SK-N-SH (cell line): ENCODE measurements around the gene ABCC10. TPM values are rescaled to one million over a fixed set of nuclear protein-coding genes. Genes with fewer than 3 reads are reported as not detected.
A peak's percentile ranks its signal among the peaks of the same experiment; 100 is the strongest.

ENCODE experiments used
- CTCF ChIA-PET: fragments of 300-600, 350-600 bp; formaldehyde crosslinking; extraction: SDS; loops from one replicate; lab custom pipeline; 2021; lab: Yijun Ruan, JAX
- POLR2A ChIA-PET: fragments of 350-600 bp; sonication (Branson Sonifier 250); formaldehyde crosslinking; extraction: SDS; loops from one replicate; lab custom pipeline; 2020; ENCODE audit warnings: antibody characterized with exemption, inconsistent platforms; lab: Yijun Ruan, JAX
- DNase-seq: peaks from one replicate; pipeline ENCODE4 v3.0.0; 2012
- H2AFZ ChIP-seq: fragments of 200-600 bp; sonication (generic); 2 replicates; pipeline ENCODE4 v1.8.1; 2016; ENCODE audit warnings: antibody characterized with exemption, mild to moderate bottlenecking, low read depth
- H3F3A ChIP-seq: fragments of 200-600 bp; sonication (generic); replicated peaks from 2 replicates; pipeline ENCODE3; 2016; ENCODE audit warnings: antibody characterized with exemption, mild to moderate bottlenecking; ENCODE audit not compliant: insufficient read depth
- H3K27ac ChIP-seq, 2 experiments: fragments of 200-500 bp in 1 of 2; fragments of 200-600 bp in 1 of 2; sonication (Bioruptor generic) in 1 of 2; sonication (generic), shearing (Covaris generic) in 1 of 2; 2 replicates each; pipeline versions ENCODE4 v1.5.1 to v1.6.1; 2014 to 2016; ENCODE audit warnings: low read depth in 2 of 2, inconsistent platforms in 1 of 2, low read length in 1 of 2, mild to moderate bottlenecking in 1 of 2, mixed read lengths in 1 of 2
- H3K27me3 ChIP-seq: fragments of 200-600 bp; sonication (generic), shearing (Covaris generic); 2 replicates; pipeline ENCODE4 v1.6.1; 2016; ENCODE audit warnings: mixed run types; ENCODE audit not compliant: insufficient read depth
- H3K36me3 ChIP-seq, 2 experiments: fragments of 200-500 bp in 1 of 2; fragments of 200-600 bp in 1 of 2; sonication (Bioruptor generic) in 1 of 2; sonication (generic) in 1 of 2; replicated peaks in 1 of 2; 2 replicates each; pipeline versions ENCODE3 to v1.5.1; 2014 to 2016; ENCODE audit warnings: low read length in 1 of 2, mild to moderate bottlenecking in 1 of 2; ENCODE audit not compliant: insufficient read depth in 2 of 2, control insufficient read depth in 1 of 2
- H3K4me1 ChIP-seq, 2 experiments: fragments of 200-500 bp in 1 of 2; fragments of 200-600 bp in 1 of 2; sonication (Bioruptor generic) in 1 of 2; sonication (generic), shearing (Covaris generic) in 1 of 2; 2 replicates each; pipeline versions ENCODE4 v1.5.1 to v1.6.1; 2014 to 2016; ENCODE audit warnings: low read depth in 1 of 2, low read length in 1 of 2, mixed run types in 1 of 2; ENCODE audit not compliant: insufficient read depth in 2 of 2, control insufficient read depth in 1 of 2
- H3K4me2 ChIP-seq: fragments of 200-600 bp; sonication (generic), shearing (Covaris generic); 2 replicates; pipeline ENCODE4 v1.6.1; 2017; ENCODE audit warnings: mixed run types
- H3K4me3 ChIP-seq, 2 experiments: fragments of 200-500 bp in 1 of 2; fragments of 200-600 bp in 1 of 2; sonication (Bioruptor generic) in 1 of 2; sonication (generic), shearing (Covaris generic) in 1 of 2; 2 replicates each; pipeline versions ENCODE4 v1.5.1 to v1.8.1; 2014 to 2016; ENCODE audit warnings: low read depth in 2 of 2, inconsistent platforms in 1 of 2, low read length in 1 of 2, mild to moderate bottlenecking in 1 of 2, mixed read lengths in 1 of 2, moderate library complexity in 1 of 2
- H3K79me2 ChIP-seq: fragments of 200-600 bp; sonication (generic); 2 replicates; pipeline ENCODE4 v1.8.1; 2017; ENCODE audit warnings: mild to moderate bottlenecking; ENCODE audit not compliant: insufficient read depth
- H3K9ac ChIP-seq: fragments of 200-600 bp; sonication (generic); 2 replicates; pipeline ENCODE4 v1.6.1; 2017; ENCODE audit warnings: mixed run types
- H3K9me2 ChIP-seq: fragments of 200-600 bp; sonication (generic); 2 replicates; pipeline ENCODE4 v1.6.1; 2017; ENCODE audit warnings: mixed run types
- H3K9me3 ChIP-seq: fragments of 200-600 bp; sonication (generic); 2 replicates; pipeline ENCODE4 v1.6.1; 2017; ENCODE audit warnings: mixed run types, mild to moderate bottlenecking, moderate library complexity
- H4K20me1 ChIP-seq: fragments of 200-600 bp; sonication (generic); 2 replicates; pipeline ENCODE4 v1.6.1; 2017; ENCODE audit warnings: mild to moderate bottlenecking, mixed run types; ENCODE audit not compliant: insufficient read depth
- CHD2 ChIP-seq: fragments of 150-350 bp; IDR thresholded peaks from 2 replicates; pipeline ENCODE4 v1.6.1; 2018; ENCODE audit warnings: low read length; ENCODE audit not compliant: partially characterized antibody
- EZH2phosphoT487 ChIP-seq: fragments of 200-600 bp; sonication (generic); IDR thresholded peaks from 2 replicates; pipeline ENCODE4 v1.6.1; 2017; ENCODE audit warnings: low read depth, mixed run types, mild to moderate bottlenecking, antibody characterized with exemption, moderate library complexity, borderline replicate concordance
- FOXJ3 ChIP-seq: sonication (generic); formaldehyde crosslinking; IDR thresholded peaks from 2 replicates; pipeline ENCODE4 v1.5.1; 2020; ENCODE audit warnings: mild to moderate bottlenecking, missing genetic modification reagents
- FOXM1 ChIP-seq: IDR thresholded peaks from 2 replicates; pipeline ENCODE4 v1.4.0; 2012; ENCODE audit warnings: low read depth, mild to moderate bottlenecking
- GABPA ChIP-seq: IDR thresholded peaks from 2 replicates; pipeline ENCODE4 v1.4.0; 2012; ENCODE audit warnings: low read depth, mild to moderate bottlenecking
- GATA2 ChIP-seq: sonication (generic); formaldehyde crosslinking; IDR thresholded peaks from 2 replicates; pipeline ENCODE4 v1.5.0; 2020; ENCODE audit warnings: mild to moderate bottlenecking, missing genetic modification reagents
- JUND ChIP-seq: IDR thresholded peaks from 2 replicates; pipeline ENCODE4 v1.4.0; 2012
- MEF2A ChIP-seq: IDR thresholded peaks from 2 replicates; pipeline ENCODE4 v1.4.0; 2012; ENCODE audit warnings: low read depth, borderline replicate concordance
- MXI1 ChIP-seq: IDR thresholded peaks from 2 replicates; pipeline ENCODE4 v1.6.1; 2012; ENCODE audit warnings: mild to moderate bottlenecking, low read depth, low read length, improper control_type of control experiment
- NFIC ChIP-seq: IDR thresholded peaks from 2 replicates; pipeline ENCODE4 v1.4.0; 2012; ENCODE audit warnings: borderline replicate concordance
- NRF1 ChIP-seq: IDR thresholded peaks from 2 replicates; pipeline ENCODE4 v1.6.1; 2012; ENCODE audit warnings: low read depth, mild to moderate bottlenecking, low read length
- POLR2AphosphoS5 ChIP-seq: IDR thresholded peaks from 2 replicates; pipeline ENCODE4 v1.6.1; 2012; ENCODE audit warnings: low read depth, low read length
- RAD21 ChIP-seq: IDR thresholded peaks from 2 replicates; pipeline ENCODE4 v1.6.1; 2012; ENCODE audit warnings: mild to moderate bottlenecking, low read length
- RCOR1 ChIP-seq: fragments of 150-350 bp; IDR thresholded peaks from 2 replicates; pipeline ENCODE4 v1.6.1; 2017; ENCODE audit warnings: antibody characterized with exemption, low read length
- RFX5 ChIP-seq: IDR thresholded peaks from 2 replicates; pipeline ENCODE4 v1.6.1; 2012; ENCODE audit warnings: mild to moderate bottlenecking, improper control_type of control experiment, low read length
- RXRA ChIP-seq: IDR thresholded peaks from 2 replicates; pipeline ENCODE4 v1.4.0; 2012; ENCODE audit warnings: low read depth, mild to moderate bottlenecking, borderline replicate concordance
- SIN3A ChIP-seq: IDR thresholded peaks from 2 replicates; pipeline ENCODE4 v1.6.1; 2012; ENCODE audit warnings: low read depth, mild to moderate bottlenecking, low read length, moderate library complexity, borderline replicate concordance
- TCF12 ChIP-seq: IDR thresholded peaks from 2 replicates; pipeline ENCODE4 v1.4.0; 2012
- TEAD4 ChIP-seq: IDR thresholded peaks from 2 replicates; pipeline ENCODE4 v1.4.0; 2012; ENCODE audit warnings: mild to moderate bottlenecking, borderline replicate concordance; ENCODE audit not compliant: insufficient read depth
- YY1 ChIP-seq: IDR thresholded peaks from 2 replicates; pipeline ENCODE4 v1.4.0; 2012; ENCODE audit warnings: low read depth, mild to moderate bottlenecking
- ZBTB33 ChIP-seq: IDR thresholded peaks from 2 replicates; pipeline ENCODE4 v1.4.0; 2012; ENCODE audit warnings: low read depth, borderline replicate concordance
- WGBS: methylation state at CpG from one replicate; pipeline ENCODE4 v1.1.6; 2017; ENCODE audit warnings: low lambda C conversion rate; 5-methylcytosine and 5-hydroxymethylcytosine counted together
- polyA plus RNA-seq, 3 experiments: library from polyadenylated mRNA; depleted of rRNA; stranded (reverse); fragments of >200 nt; gene quantifications; 2 replicates each; pipeline ENCODE4 v1.2.3, GENCODE V29; 2012
- TF ChIP-seq, protein P1 (sequence below): fragments of 150-350 bp; IDR thresholded peaks from 2 replicates; pipeline ENCODE4 v1.6.1; 2017; ENCODE audit warnings: antibody characterized with exemption, low read length, low read depth, borderline replicate concordance
- TF ChIP-seq, protein P2 (sequence below): fragments of 200-600 bp; sonication (generic); IDR thresholded peaks from 2 replicates; pipeline ENCODE4 v1.6.1; 2017; ENCODE audit warnings: antibody characterized with exemption, mild to moderate bottlenecking, moderate library complexity
- TF ChIP-seq, protein P3 (sequence below): IDR thresholded peaks from 2 replicates; pipeline ENCODE4 v1.4.0; 2012; ENCODE audit warnings: low read depth
- TF ChIP-seq, protein P4 (sequence below): fragments of 150-350 bp; IDR thresholded peaks from 2 replicates; pipeline ENCODE4 v1.6.1; 2016; ENCODE audit warnings: mild to moderate bottlenecking, low read depth, low read length
- TF ChIP-seq, protein P5 (sequence below): IDR thresholded peaks from 2 replicates; pipeline ENCODE4 v1.4.0; 2012; ENCODE audit warnings: low read depth, borderline replicate concordance

Gene ABCC10
- 21.5 and 28.3 TPM in 2 replicates for polyA plus RNA-seq (2012; rRNA removed)
- polyA plus RNA-seq (2012; cell fraction: cytosol; rRNA removed) = 7.0 and 12.0 TPM in 2 replicates
- polyA plus RNA-seq (2012; cell fraction: nucleus; rRNA removed) = 74.8 and 77.9 TPM in 2 replicates

DNA sequence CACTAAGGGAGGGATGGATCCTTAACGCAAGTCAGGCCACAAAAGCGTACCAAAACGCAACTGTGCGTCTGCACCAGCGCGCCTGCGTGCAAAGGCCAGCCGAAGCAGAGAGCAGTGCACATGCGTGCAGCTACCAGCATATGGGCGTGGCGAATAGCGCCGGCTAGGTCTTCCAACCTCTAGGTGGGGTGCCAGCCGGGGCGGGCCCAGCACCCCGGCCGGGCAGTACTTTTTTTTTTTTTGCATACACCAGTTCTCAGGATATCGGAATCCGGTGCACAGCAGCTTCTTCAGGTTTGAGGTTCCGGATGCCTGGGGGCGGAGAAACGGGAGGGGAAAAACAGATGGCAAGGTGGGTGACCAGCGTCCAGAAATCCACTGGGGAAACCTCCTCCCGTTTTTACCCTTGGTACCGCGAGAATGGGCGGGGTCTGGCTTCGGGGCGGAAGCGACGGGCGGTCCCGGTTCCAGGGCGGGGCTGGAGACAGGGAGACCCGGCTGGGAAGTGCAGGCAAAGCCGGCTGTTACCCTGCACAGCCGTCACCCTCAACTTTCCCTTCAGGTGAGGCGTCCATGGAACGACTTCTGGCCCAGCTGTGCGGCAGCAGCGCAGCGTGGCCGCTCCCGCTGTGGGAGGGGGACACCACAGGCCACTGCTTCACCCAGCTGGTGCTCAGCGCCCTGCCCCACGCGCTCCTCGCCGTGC is at the start of gene ABCC10:
TSS of gene ABCC10 (plus strand) at position 136 of the 706 bp plus-strand sequence. CDS start at position 574, 438 bp downstream.
- peak within 1 kb of the TSS; percentile 83 to 88 for H3K4me3 ChIP-seq
- H3K4me2 ChIP-seq = peak within 1 kb of the TSS; percentile 85
- POLR2A ChIA-PET = interaction anchor here (0.5 to 2.5 kb wide), 10 partner anchors 9 to 148 kb away, joined by 3 to 10 read pairs (median 4); partner anchors contain the start of gene ZNF318
- H3K9me2 ChIP-seq = no peaks in the 10 kb centered on the region
- H4K20me1 ChIP-seq = no peaks in the 10 kb centered on the region
- 1% methylated on average over 31 of the region's 49 CpGs for WGBS
- CTCF ChIA-PET = interaction anchor here (0.6 to 1.5 kb wide), 4 partner anchors 27 to 67 kb away, joined by 3 to 5 read pairs (median 3); no protein-coding TSS in a partner anchor
- H3K27ac ChIP-seq = peak within 1 kb of the TSS; percentile 84 to 94
- H3K9ac ChIP-seq = peak within 1 kb of the TSS; percentile 82
- DNase-seq = peak; percentile 98
- H3K79me2 ChIP-seq = peaks cover 36% of the 10 kb centered on the region
- H3K9me3 ChIP-seq = no peaks in the 10 kb centered on the region
- no peaks in the 10 kb centered on the region for H3K27me3 ChIP-seq
- H3K4me1 ChIP-seq = peaks cover 3 to 12% of the 10 kb centered on the region in 2 experiments; a peak in 3 of 4 replicates
- H3K36me3 ChIP-seq = peaks cover 7 to 9% of the 10 kb centered on the region in 2 experiments
- H2AFZ ChIP-seq = peak within 1 kb of the TSS; percentile 100
- peaks cover 3% of the 10 kb centered on the region for H3F3A ChIP-seq
- TF ChIP-seq NFIC = no peak
- TF ChIP-seq FOXJ3 = no peak
- TF ChIP-seq, protein P1, sequence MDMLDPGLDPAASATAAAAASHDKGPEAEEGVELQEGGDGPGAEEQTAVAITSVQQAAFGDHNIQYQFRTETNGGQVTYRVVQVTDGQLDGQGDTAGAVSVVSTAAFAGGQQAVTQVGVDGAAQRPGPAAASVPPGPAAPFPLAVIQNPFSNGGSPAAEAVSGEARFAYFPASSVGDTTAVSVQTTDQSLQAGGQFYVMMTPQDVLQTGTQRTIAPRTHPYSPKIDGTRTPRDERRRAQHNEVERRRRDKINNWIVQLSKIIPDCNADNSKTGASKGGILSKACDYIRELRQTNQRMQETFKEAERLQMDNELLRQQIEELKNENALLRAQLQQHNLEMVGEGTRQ = no peak
- TF ChIP-seq FOXM1 = no peak
- TF ChIP-seq RAD21 = no peak
- peak; percentile 31; the same call in 1 of the 2 replicates for TF ChIP-seq TCF12
- no peak for TF ChIP-seq EZH2phosphoT487
- TF ChIP-seq MXI1 = peak; percentile 62; the same call in 1 of the 2 replicates
- peak; percentile 99 for TF ChIP-seq CHD2
- TF ChIP-seq YY1 = no peak
- TF ChIP-seq GATA2 = no peak
- no peak for TF ChIP-seq JUND
- TF ChIP-seq POLR2AphosphoS5 = peak; percentile 70; the same call in 1 of the 2 replicates
- TF ChIP-seq ZBTB33 = peak; percentile 97
- TF ChIP-seq, protein P2, sequence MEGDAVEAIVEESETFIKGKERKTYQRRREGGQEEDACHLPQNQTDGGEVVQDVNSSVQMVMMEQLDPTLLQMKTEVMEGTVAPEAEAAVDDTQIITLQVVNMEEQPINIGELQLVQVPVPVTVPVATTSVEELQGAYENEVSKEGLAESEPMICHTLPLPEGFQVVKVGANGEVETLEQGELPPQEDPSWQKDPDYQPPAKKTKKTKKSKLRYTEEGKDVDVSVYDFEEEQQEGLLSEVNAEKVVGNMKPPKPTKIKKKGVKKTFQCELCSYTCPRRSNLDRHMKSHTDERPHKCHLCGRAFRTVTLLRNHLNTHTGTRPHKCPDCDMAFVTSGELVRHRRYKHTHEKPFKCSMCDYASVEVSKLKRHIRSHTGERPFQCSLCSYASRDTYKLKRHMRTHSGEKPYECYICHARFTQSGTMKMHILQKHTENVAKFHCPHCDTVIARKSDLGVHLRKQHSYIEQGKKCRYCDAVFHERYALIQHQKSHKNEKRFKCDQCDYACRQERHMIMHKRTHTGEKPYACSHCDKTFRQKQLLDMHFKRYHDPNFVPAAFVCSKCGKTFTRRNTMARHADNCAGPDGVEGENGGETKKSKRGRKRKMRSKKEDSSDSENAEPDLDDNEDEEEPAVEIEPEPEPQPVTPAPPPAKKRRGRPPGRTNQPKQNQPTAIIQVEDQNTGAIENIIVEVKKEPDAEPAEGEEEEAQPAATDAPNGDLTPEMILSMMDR = peak; percentile 44
- TF ChIP-seq TEAD4 = no peak
- TF ChIP-seq, protein P3, sequence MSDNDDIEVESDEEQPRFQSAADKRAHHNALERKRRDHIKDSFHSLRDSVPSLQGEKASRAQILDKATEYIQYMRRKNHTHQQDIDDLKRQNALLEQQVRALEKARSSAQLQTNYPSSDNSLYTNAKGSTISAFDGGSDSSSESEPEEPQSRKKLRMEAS = peak; percentile 1; the same call in 1 of the 2 replicates
- TF ChIP-seq SIN3A = peak; percentile 85; the same call in 1 of the 2 replicates
- TF ChIP-seq RXRA = no peak
- peak; percentile 79 for TF ChIP-seq NRF1
- no peak for TF ChIP-seq RFX5
- no peak for TF ChIP-seq MEF2A
- TF ChIP-seq GABPA = peak; percentile 52
- no peak for TF ChIP-seq RCOR1
- TF ChIP-seq, protein P4, sequence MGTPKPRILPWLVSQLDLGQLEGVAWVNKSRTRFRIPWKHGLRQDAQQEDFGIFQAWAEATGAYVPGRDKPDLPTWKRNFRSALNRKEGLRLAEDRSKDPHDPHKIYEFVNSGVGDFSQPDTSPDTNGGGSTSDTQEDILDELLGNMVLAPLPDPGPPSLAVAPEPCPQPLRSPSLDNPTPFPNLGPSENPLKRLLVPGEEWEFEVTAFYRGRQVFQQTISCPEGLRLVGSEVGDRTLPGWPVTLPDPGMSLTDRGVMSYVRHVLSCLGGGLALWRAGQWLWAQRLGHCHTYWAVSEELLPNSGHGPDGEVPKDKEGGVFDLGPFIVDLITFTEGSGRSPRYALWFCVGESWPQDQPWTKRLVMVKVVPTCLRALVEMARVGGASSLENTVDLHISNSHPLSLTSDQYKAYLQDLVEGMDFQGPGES = no peak
- TF ChIP-seq, protein P5, sequence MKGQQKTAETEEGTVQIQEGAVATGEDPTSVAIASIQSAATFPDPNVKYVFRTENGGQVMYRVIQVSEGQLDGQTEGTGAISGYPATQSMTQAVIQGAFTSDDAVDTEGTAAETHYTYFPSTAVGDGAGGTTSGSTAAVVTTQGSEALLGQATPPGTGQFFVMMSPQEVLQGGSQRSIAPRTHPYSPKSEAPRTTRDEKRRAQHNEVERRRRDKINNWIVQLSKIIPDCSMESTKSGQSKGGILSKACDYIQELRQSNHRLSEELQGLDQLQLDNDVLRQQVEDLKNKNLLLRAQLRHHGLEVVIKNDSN = no peak
